Ishikawa (cell line): ENCODE results near the gene SLC25A27.

ENCODE experiments used
- CEBPB ChIP-seq: IDR thresholded peaks from 2 replicates; pipeline ENCODE4 v1.6.1; 2012
- CREB1 ChIP-seq: IDR thresholded peaks from 2 replicates; pipeline ENCODE4 v1.6.1; 2012; ENCODE audit warnings: low read depth
- EGR1 ChIP-seq: IDR thresholded peaks from 2 replicates; pipeline ENCODE4 v1.6.1; 2012
- EP300 ChIP-seq: IDR thresholded peaks from 2 replicates; pipeline ENCODE4 v1.6.1; 2012; ENCODE audit warnings: borderline replicate concordance
- FOXM1 ChIP-seq: IDR thresholded peaks from 2 replicates; pipeline ENCODE4 v1.6.1; 2012; ENCODE audit warnings: low read depth, borderline replicate concordance
- NFIC ChIP-seq: IDR thresholded peaks from 2 replicates; pipeline ENCODE4 v1.6.1; 2012
- RAD21 ChIP-seq: IDR thresholded peaks from 2 replicates; pipeline ENCODE4 v1.6.1; 2012; ENCODE audit warnings: low read depth
- REST ChIP-seq: IDR thresholded peaks from 2 replicates; pipeline ENCODE4 v1.6.1; 2012; ENCODE audit warnings: low read depth, mild to moderate bottlenecking
- TAF1 ChIP-seq: IDR thresholded peaks from 2 replicates; pipeline ENCODE4 v1.6.1; 2012; ENCODE audit warnings: low read depth, mild to moderate bottlenecking
- TCF12 ChIP-seq: IDR thresholded peaks from 2 replicates; pipeline ENCODE4 v1.6.1; 2012; ENCODE audit warnings: low read depth
- TEAD4 ChIP-seq: IDR thresholded peaks from 2 replicates; pipeline ENCODE4 v1.6.1; 2012
- USF1 ChIP-seq: IDR thresholded peaks from 2 replicates; pipeline ENCODE4 v1.6.1; 2012
- YY1 ChIP-seq: IDR thresholded peaks from 2 replicates; pipeline ENCODE4 v1.6.1; 2012; ENCODE audit warnings: low read depth
- ZBTB7A ChIP-seq: IDR thresholded peaks from 2 replicates; pipeline ENCODE4 v1.6.1; 2012; ENCODE audit warnings: low read depth
- TF ChIP-seq, protein P1 (sequence below): IDR thresholded peaks from 2 replicates; pipeline ENCODE4 v1.6.1; 2012

Gene SLC25A27

GRCh38 chr6:46628976-46629375 is 23.8 kb upstream of the SLC25A27 start:
- TF ChIP-seq EP300 (no peak), RAD21 (no peak), NFIC (no peak), ZBTB7A (no peak), TCF12 (no peak), FOXM1 (no peak), CEBPB (no peak), TAF1 (no peak), CREB1 (no peak), YY1 (no peak), REST (no peak)

DNA sequence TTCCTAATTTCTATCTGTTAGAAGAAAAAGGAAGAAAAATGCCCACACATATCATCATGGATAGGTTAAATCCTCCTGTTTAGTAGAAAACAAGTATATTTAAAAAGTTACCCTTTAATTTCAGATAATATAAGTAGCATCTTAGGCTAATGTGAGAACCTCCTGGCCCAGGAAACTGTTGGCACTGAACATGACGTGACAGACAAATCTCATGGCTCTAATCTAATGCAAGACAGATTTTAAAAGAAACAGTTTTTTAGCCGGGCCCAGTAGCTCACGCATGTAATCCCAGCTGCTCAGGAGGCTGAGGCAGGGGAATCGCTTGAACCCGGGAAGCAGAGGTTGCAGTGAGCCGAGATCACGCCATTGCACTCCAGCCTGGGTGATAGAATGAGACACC is 23.1 kb upstream of the SLC25A27 start:
- no peak for TF ChIP-seq NFIC
- TF ChIP-seq REST: no peak
- TF ChIP-seq CREB1: no peak
- no peak for TF ChIP-seq TEAD4
- no peak for TF ChIP-seq TCF12
- TF ChIP-seq TAF1: no peak
- no peak for TF ChIP-seq USF1
- TF ChIP-seq EGR1: no peak
- no peak for TF ChIP-seq CEBPB
- no peak for TF ChIP-seq RAD21
- TF ChIP-seq FOXM1: no peak
- no peak for TF ChIP-seq EP300
- TF ChIP-seq, protein P1, sequence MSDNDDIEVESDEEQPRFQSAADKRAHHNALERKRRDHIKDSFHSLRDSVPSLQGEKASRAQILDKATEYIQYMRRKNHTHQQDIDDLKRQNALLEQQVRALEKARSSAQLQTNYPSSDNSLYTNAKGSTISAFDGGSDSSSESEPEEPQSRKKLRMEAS: no peak
- TF ChIP-seq YY1: no peak

DNA sequence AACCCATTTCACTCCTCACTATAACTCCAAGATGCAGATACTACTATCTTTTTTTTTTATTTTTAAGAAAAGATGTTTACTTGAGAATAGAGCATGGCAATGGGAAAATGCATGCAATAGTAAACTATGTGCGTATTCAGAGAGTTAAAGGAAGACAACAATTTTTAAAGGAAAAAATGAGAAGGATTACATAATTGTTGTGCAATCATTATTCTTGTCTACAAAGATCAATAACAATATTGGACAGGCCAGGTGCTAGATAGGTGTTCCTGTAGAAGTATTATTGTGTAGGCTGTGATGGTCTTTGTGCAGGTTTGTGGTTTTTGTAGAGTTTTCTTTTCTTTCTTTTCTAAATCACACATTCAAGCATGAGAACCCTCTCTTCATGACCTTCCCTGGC is 20.7 kb upstream of the SLC25A27 start:
- TF ChIP-seq CEBPB (no peak), NFIC (no peak), EGR1 (no peak), CREB1 (no peak), TAF1 (no peak), USF1 (no peak), RAD21 (no peak)

- TF ChIP-seq CEBPB: no peak
- TF ChIP-seq, protein P1: no peak
- TF ChIP-seq USF1: no peak
- no peak for TF ChIP-seq CREB1
- TF ChIP-seq RAD21: no peak
- no peak for TF ChIP-seq FOXM1
- no peak for TF ChIP-seq TAF1
- no peak for TF ChIP-seq TEAD4
- TF ChIP-seq EGR1: no peak
- TF ChIP-seq YY1: no peak
- TF ChIP-seq TCF12: no peak
- TF ChIP-seq REST: no peak
- no peak for TF ChIP-seq EP300
- no peak for TF ChIP-seq ZBTB7A
- TF ChIP-seq NFIC: no peak
Measured at GRCh38 chr6:46635462-46635861, 17.3 kb upstream of the SLC25A27 start.

- TF ChIP-seq TCF12 (no peak), CEBPB (no peak), TEAD4 (no peak), RAD21 (no peak), FOXM1 (no peak), YY1 (no peak), TAF1 (no peak), EGR1 (no peak), EP300 (no peak), NFIC (no peak), REST (no peak), ZBTB7A (no peak), CREB1 (no peak), USF1 (no peak)
- TF ChIP-seq, protein P1: no peak
Measured at GRCh38 chr6:46637145-46637544, 15.6 kb upstream of the SLC25A27 start.
